Mucosa of gallbladder (tissue), 1 donor: ENCODE results near the gene ACKR2. TPM values are rescaled to one million over a fixed set of nuclear protein-coding genes. Genes with fewer than 3 reads are reported as not detected.
A peak's percentile ranks its signal among the peaks of the same experiment; 100 is the strongest.
"Not testable (repeated sequence)": the region's sequence is repeated elsewhere in the genome, so short reads cannot be mapped to it uniquely, and the experiment has no call there.

ENCODE experiments used
- DNase-seq: peaks from one replicate; pipeline ENCODE4 v3.0.0-alpha.2; 2020; ENCODE audit warnings: low spot score
- total RNA-seq: library from RNA; stranded (reverse); gene quantifications from one replicate; pipeline ENCODE4 v1.2.1, GENCODE V29; 2021
- donor health status: DM: no; HTN: no; CAD: no.

Gene ACKR2
- total RNA-seq, 1 donor from 2014 or later, result 5.0 TPM

- no peak for DNase-seq
Observed at GRCh38 chr3:42801784-42802183, 7.5 kb upstream of the ACKR2 start.

GRCh38 chr3:42802876-42803413 is 6.3 kb upstream of the ACKR2 start:
- no peak for DNase-seq

- no peak for DNase-seq
Observed at GRCh38 chr3:42803414-42804105, 5.7 kb upstream of the ACKR2 start.

DNA sequence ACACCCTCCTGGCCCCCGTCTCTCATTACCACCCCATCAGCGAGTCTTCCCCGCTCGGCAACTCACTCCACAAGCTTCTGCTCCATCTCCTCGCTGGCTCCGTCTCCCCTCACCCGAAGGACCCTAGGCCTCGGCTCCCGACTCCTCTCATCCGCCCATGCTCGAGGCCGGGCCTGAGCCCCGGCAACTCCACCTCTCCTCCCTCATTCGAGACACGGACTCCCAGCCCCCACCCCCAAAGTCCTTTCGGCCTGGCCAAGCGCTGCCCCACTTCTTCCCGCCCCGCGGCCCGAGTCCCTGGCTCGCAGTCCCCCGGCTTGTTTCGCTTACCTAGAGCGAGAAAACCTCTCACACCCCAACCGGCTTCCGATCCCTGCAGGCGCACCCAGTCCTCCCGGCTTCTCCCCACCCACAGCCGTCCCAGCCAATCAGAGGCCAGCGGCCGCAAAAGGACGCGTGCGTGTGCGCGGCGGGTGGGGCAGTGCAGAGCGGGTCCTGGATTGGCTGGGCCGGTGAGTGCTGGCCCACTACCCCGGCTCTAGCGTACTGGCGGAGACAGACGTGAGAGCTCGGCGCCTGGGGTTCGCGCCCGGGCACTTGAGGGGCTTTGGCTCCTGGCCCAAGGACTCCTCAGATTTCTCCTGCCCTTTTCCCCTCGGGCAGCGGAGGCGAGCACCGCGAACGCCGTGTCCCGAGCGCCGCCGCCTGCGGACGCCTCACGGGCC is 5.0 kb upstream of the ACKR2 start, which contains the start of gene HIGD1A:
Gene HIGD1A, minus strand, starts transcription at position 385 of the 725 bp plus-strand sequence. CDS start 10,237 bp downstream, outside the sequence.
- peak; percentile 96 for DNase-seq

- DNase-seq, result no peak
Observed at GRCh38 chr3:42804831-42805132, 4.5 kb upstream of the ACKR2 start.

- DNase-seq, result no peak
Observed at GRCh38 chr3:42805141-42805821, 4.0 kb upstream of the ACKR2 start.

- no peak for DNase-seq
Observed at GRCh38 chr3:42807929-42808328, 1.3 kb upstream of the ACKR2 start.

DNA sequence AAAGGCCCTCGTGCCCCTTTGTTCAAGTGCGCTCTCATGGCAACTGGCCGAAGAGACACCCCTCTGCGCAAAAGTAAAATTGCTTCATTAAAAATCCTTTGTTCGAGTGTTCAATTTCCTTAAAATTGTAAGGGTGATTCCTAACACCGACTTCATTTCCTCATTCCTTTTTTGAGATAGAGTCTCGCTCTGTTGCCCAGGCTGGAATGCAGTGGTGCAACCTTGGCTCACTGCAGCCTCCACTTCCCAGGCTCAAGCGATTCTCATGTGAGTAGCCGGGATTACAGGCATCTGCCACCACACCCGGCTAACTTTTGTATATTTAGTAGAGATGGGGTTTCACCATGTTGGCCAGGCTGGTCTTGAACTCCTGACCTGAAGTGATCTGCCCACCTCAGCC is 1.5 kb downstream of the ACKR2 start:
- DNase-seq, result not testable (repeated sequence)

- not testable (repeated sequence) for DNase-seq
Observed at GRCh38 chr3:42811118-42811883, 2.1 kb downstream of the ACKR2 start.

DNA sequence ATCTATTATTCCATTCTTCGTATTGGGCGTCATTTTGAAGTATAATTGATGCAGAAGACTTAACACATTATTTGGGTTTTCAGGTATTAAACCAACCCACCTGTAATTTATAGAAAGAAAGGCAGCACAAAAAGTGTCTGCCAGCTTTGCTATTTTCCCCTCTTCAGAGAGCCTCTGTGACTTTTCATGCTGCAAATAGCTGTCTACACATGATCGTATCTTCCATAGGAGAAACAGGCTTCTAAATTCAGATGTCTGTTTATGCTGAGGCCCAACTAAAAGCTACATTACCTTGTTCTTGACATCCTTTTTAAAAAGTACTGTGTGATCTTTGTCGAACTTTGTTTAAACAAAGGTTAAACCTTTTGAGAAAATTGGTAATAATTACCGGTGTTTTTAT is 5.0 kb downstream of the ACKR2 start:
- no peak for DNase-seq

- DNase-seq, result peak; percentile 40
Observed at GRCh38 chr3:42814914-42815507, 5.8 kb downstream of the ACKR2 start.

DNA sequence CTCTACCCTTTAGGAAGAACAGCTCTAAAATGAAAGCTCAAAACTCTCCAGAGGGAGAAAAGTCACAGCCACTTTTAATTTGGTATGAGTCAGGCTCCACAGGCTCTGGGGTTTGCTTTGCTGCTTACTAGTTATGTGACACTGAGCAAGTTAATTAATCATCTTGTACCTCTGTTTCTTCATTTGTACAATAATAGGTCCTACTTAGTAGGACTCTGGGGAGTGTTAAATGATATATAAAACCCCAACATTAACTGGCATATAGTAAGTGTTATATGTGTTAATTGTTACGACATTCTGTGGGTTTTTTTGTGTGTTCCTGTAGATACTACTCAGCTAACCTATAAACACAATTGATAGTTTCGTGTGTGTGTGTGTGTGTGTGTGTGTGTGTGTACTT is 6.6 kb downstream of the ACKR2 start:
- DNase-seq, result no peak

GRCh38 chr3:42819351-42819965 is 10.2 kb downstream of the ACKR2 start:
- DNase-seq, result no peak

DNA sequence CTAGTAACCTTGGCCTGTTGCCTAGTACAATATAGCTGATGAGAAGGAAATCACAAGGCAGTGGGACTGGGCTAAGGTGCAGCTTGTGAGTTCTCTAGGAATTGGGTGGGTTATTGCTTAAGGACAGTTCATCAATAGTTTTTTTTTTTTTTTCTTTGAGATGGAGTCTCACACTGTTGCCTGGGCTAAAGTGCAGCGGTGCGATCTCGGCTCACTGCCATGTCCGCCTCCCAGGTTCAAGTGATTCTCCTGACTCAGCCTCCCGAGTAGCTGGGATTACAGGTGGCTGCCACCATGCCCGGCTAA is 11.5 kb downstream of the ACKR2 start:
- DNase-seq, result no peak

- DNase-seq, result no peak
Observed at GRCh38 chr3:42822828-42823227, 13.6 kb downstream of the ACKR2 start.

GRCh38 chr3:42823351-42823750 is 14.1 kb downstream of the ACKR2 start:
- DNase-seq, result no peak

GRCh38 chr3:42826141-42826540 is 16.9 kb downstream of the ACKR2 start:
- DNase-seq, result no peak

DNA sequence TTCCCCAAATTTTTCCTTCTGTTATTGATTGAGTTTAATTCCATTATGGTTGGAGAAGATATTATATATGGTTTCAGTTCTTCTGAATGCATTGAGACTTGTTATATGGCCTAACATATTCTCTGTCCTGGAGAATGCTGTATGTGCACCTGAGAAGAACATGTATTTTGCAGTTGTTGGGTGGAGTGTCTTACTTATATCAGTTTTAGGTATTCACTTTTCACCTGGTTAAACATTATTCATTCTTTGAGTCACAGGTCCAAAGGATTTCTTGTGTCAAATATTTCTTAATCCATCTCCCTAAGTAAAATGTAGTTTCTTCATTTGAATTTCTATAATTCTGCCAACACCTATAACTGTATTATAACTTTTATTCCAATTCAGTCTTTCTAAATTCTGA is 17.8 kb downstream of the ACKR2 start:
- no peak for DNase-seq

DNA sequence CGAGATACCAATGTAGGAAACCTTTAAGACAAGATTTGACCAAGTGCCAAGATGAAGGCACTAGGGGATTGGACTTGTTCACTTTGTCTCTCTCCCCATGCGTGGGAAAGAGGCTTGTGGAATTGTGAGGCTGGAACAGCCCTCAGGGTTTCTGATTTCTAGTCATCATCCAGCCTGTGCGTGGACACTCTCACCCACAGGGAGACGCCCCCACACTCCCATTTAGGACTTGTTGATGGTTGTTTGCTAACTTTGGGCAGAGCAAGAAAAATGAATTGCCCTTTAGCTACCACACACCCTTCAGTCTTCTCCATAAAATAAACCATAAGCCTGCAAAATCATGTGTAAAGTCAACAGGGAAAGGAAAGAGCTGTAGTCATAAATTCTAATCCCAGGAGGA is 18.4 kb downstream of the ACKR2 start:
- DNase-seq, result no peak

- peak; percentile 25 for DNase-seq
Observed at GRCh38 chr3:42829083-42829627, 19.9 kb downstream of the ACKR2 start.
